Lower leg skin (tissue), 4 donors: Measurements from ENCODE around the gene ALOX5AP. TPM values are rescaled to one million over a fixed set of nuclear protein-coding genes. Genes with fewer than 3 reads are reported as not detected.

Experiments
- DNase-seq, 2 donors: peaks; one replicate each; pipeline ENCODE4 v3.0.0-alpha.2; 2019; ENCODE audit warnings: low spot score in 2 of 2
- H3K4me3 ChIP-seq: fragments of 200-600 bp; sonication (generic); 2 replicates; pipeline ENCODE4 v1.5.1; 2017; ENCODE audit warnings: mild to moderate bottlenecking, low read depth; ENCODE audit not compliant: poor library complexity, severe bottlenecking
- POLR2A ChIP-seq, 2 donors: fragments of 450-650 bp; IDR thresholded peaks; one replicate each; pipeline ENCODE4 v1.6.1; 2016 to 2017; ENCODE audit warnings: antibody characterized with exemption in 2 of 2, mild to moderate bottlenecking in 1 of 2, moderate library complexity in 1 of 2
- whole genome bisulfite sequencing, 2 donors: methylation state at CpG; one replicate each; pipeline ENCODE4 v1.1.5; 2018; 5-methylcytosine and 5-hydroxymethylcytosine counted together
- intact Hi-C: fragments of 100-400 bp; cut with DNase I; formaldehyde crosslinking; loops from one replicate; pipeline ENCODE4 v1.15.0; 2023; ENCODE audit warnings: low total_unique reads
- total RNA-seq, 4 donors: library from RNA; depleted of rRNA; stranded (reverse); fragments of >200 nt; gene quantifications; one replicate each; pipeline ENCODE4 v1.1.0, GENCODE V29; 2016
- TF ChIP-seq, protein P1 (sequence below), 3 donors: fragments of 450-650 bp; IDR thresholded peaks; one replicate each; pipeline ENCODE4 v1.5.1; 2016; ENCODE audit warnings: antibody characterized with exemption in 3 of 3, mild to moderate bottlenecking in 3 of 3, moderate library complexity in 2 of 3

Gene ALOX5AP
- total RNA-seq, 4 donors from 2014 or later: 4.2 to 10.9 (median 6.2) TPM

GRCh38 chr13:30753030-30753616 is 17.8 kb downstream of the ALOX5AP start:
- 84 to 92% methylated on average over 8 of the region's 8 CpGs for WGBS, 2 donors
- intact Hi-C loops: no loop called here
- TF ChIP-seq, protein P1, sequence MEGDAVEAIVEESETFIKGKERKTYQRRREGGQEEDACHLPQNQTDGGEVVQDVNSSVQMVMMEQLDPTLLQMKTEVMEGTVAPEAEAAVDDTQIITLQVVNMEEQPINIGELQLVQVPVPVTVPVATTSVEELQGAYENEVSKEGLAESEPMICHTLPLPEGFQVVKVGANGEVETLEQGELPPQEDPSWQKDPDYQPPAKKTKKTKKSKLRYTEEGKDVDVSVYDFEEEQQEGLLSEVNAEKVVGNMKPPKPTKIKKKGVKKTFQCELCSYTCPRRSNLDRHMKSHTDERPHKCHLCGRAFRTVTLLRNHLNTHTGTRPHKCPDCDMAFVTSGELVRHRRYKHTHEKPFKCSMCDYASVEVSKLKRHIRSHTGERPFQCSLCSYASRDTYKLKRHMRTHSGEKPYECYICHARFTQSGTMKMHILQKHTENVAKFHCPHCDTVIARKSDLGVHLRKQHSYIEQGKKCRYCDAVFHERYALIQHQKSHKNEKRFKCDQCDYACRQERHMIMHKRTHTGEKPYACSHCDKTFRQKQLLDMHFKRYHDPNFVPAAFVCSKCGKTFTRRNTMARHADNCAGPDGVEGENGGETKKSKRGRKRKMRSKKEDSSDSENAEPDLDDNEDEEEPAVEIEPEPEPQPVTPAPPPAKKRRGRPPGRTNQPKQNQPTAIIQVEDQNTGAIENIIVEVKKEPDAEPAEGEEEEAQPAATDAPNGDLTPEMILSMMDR (IDR thresholded peaks at IDR 0.05): no peak
- TF ChIP-seq POLR2A (IDR thresholded peaks at IDR 0.05): no peak
- no peak for DNase-seq
- H3K4me3 ChIP-seq: no peak overlapping the region

DNA sequence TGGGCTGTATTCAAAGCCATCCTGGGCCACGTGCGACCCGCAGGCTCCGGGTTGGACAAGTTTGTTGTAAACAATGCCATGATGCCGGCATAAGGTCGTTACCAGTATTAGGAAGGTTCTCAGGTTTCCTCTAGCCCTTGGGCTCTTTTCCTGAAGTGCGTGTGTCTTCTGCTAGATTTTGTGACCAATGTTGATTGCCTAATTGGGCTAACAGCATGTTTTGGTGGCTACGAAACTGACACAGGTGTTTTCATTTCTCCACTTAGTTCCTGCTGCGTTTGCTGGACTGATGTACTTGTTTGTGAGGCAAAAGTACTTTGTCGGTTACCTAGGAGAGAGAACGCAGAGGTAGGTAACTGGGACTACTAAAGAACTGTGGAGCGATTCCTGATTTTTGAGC is 20.3 kb downstream of the ALOX5AP start:
- WGBS, 2 donors: 63 to 69% methylated on average over 12 of the region's 12 CpGs

DNA sequence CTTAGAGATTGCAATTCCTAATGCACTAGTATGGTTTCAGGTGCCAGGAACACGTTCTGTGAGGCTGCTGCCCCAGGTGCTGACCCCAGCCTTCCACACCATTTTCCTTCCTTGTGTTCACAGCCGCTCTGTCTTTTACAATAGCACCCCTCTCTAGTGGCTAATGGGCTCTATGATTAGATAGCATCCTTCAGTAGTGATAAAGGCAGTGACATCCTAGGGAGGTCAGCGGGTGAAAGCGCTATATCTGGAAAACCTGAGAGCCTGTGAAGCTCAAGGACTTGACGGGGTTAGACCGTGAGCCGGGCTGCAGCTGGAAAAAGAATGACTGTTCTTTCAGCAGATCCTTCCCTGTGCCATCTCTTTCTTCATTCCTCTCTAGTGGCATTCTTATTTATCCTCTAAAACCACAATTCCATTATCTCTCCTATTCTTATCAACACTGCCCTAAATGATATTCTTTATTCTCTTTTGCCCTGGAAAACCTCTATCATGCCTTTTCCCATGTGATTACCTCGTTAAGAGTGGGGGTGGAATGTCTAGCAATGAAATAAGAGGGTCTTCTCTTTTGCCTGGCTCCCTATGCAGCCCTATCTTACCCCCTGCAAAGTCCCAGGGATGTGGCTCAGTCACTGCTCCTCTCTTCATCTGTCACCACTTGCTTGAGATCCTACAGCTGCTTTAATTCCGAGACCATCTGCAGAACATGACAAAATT is 21.8 kb downstream of the ALOX5AP start:
- DNase-seq: no peak
- TF ChIP-seq POLR2A (IDR thresholded peaks at IDR 0.05): no peak
- TF ChIP-seq, protein P1 (IDR thresholded peaks at IDR 0.05): no peak
- 79 to 81% methylated on average over 9 of the region's 9 CpGs for WGBS, 2 donors
- intact Hi-C loops: no loop called here
- H3K4me3 ChIP-seq: no peak overlapping the region

More for the DNA sequence above, 20.3 kb downstream of the ALOX5AP start:
- intact Hi-C loops: no loop called here
- TF ChIP-seq POLR2A (IDR thresholded peaks at IDR 0.05): no peak
- TF ChIP-seq, protein P1 (IDR thresholded peaks at IDR 0.05): no peak
- no peak overlapping the region for H3K4me3 ChIP-seq
- DNase-seq: no peak

GRCh38 chr13:30759748-30760147 is 24.4 kb downstream of the ALOX5AP start:
- H3K4me3 ChIP-seq: no peak overlapping the region
- WGBS, 2 donors: 93% methylated on average over 3 of the region's 3 CpGs
- no peak for TF ChIP-seq POLR2A (IDR thresholded peaks at IDR 0.05)
- TF ChIP-seq, protein P1 (IDR thresholded peaks at IDR 0.05): no peak
- DNase-seq: no peak
- intact Hi-C loops: no loop called here

DNA sequence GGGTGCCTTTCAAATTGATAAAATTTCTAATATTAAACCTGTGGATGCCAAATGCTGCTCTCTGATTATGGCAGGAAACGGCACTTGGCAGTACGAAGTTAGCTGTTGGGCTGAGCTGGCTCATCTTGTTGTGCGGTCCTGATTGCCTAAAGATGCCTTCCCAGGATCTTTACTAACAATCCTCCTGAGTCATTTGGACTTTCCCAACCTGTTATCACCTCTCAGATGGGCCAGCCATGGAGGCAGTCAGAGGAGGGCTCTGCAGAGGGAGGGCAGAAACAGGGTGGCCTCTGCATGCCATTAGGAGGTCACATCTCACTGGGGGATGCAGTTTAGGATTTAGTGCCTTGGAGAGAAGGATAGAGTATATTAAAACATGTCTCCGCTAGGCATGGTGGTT is 27.3 kb downstream of the ALOX5AP start:
- intact Hi-C loops: no loop called here
- 67 to 75% methylated on average over 4 of the region's 4 CpGs for WGBS, 2 donors
- DNase-seq: no peak
- no peak overlapping the region for H3K4me3 ChIP-seq
- TF ChIP-seq, protein P1 (IDR thresholded peaks at IDR 0.05): no peak
- no peak for TF ChIP-seq POLR2A (IDR thresholded peaks at IDR 0.05)
